GM18907 (cell line): ENCODE data around the gene SAMD13.

Experiments used
- ATAC-seq: cut with Tn5 transposase; IDR thresholded peaks from one replicate; pipeline ENCODE4 v1.9.1; 2021; ENCODE audit warnings: mild to moderate bottlenecking, moderate library complexity; ENCODE audit not compliant: unreplicated experiment

The SAMD13 gene

DNA sequence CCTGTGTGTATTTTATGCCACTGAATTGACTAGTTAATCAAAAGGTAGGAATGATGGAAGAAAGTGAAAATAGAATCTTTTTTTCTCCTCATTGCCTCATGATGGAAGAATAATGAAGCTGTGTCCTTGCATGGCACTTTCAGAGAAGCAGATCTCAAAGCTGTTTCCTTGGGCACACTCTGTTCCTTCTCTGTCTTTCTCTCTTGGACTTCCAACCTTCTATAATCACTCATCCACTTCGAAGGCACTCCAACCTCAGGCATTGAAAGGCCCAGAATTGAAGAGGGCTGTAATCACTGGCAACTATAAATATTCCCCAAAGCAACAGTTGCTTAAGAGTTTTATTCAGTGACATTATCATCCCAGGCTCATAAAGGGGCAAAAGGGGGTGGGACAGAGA, 65.7 kb downstream of the SAMD13 start:
- ATAC-seq = no peak

DNA sequence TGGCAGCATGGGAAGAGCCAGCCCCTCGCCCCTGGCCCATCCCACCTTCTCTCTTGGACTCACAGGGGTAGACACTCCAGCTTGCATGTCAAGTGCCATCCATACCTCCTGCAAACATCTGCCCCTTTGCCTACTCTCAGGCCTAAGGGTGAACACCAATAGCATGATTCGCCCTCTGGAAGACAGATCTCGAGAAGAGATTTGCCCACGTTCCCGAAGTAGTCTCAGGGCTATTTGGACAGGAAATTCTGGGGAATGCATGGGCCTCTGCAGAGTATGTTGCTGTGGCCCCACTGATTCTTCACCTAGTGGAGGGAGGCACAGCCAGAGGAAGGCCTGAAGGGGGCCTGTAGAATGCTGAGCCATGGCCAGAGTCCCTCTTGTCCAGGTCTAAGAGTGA, 66.9 kb downstream of the SAMD13 start:
- ATAC-seq = no peak

DNA sequence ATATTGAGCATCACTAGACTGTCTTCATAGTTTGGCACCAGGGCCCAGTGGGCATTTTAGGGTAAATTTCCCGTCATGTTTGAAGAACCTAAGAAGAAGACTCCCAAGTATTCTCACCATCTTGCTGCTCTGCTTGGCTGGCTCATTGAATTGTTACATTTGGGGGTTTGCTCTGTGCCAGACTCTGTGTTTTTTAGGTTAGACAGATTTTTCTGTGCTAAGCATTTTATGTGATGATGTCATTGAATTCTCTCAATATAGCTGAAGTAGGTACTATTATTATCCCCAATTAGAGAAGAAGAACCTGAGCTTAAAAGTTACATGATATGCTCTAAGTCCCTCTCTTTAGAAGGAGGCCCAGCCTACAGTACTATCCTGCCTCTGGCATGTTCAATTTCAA, 68.8 kb downstream of the SAMD13 start:
- ATAC-seq = no peak

DNA sequence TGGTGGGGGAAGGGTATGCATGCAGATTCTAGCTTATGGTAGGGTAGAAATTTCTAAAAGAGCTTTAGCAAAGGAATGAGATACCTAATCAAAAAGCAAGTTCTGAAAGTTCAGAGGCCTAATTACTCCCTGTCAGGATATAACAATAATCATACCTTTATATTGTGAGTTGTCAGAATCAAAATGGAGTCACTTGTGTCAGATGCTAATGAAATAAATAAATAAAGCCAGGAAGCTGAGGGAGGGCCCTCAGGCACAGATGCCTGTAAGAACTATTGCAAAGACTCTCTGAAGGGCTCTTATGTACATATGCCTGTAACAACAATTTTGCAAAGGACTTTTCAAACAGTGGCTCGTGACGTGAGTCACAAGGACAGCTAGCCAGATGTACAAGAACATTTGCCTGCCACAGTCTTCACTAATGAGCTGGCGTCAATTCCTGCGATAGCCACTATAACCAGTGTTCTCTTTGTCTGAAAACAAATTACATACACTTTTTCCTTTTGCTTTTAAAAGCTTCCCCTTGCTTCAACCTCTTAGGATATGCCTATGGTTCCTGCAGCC, 69.4 kb downstream of the SAMD13 start:
- ATAC-seq = no peak

DNA sequence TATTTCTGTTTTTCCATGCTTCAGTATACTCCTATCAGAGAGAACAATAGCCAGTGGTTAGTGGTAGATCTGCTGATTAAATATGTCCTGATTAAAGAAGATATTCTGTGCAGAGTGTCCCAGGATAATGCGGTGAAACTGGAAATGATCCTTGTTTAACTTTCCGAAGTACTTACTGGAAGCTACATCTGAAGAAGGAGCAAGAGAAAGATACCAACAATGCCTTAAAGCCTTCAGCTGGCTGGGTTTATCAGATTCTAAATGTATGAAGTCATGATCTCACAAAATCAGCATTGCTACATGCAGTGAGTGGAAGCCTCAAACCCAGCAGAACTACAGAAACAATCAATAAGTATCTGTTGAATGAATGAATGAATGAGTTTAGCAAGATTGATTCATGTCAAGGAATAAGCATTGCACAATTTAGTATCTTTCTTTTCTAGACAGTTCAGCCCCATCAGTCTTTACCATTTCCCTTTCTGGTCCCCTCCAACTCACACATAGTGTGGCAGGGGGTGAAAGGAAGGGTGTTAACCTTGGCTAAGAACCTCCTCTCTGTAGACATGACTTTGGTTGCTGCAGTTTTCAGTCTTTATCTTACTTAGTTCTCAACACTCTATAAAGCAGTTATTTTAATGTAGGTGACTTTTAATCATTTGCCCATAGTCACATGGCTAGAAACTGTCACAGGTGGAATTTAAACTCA, 72.1 kb downstream of the SAMD13 start:
- ATAC-seq = no peak

DNA sequence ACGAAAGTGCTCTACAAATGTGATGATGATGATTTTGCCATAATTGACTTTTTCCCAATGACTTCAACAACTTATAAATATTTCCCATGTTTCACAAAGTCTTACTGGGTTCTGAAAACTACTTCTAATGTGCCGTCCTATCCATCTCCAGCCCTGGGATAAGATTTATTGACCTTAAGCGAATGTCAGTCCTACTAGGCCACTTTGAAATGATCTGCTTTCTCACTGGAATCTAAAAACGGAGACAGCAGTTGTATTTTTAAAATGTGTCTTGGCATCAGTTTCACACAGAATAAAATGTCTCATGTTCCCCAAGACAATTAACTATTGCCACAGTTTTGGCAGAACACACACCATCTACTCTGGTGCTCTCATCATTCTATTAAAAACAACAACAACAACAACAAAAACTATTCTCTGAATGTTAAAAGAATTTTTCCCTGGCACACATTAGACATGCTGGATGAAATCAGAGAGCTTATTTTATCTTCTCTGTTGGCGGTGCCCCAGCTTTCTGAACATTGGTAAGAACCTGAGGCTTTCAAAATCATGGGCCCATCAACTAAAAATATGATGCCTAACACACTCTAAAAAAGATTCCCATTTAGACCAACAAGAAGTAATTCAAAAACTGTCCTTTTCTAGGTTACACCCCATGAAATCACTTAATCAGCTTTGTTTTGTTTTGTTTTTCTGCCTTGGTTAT, 73.6 kb downstream of the SAMD13 start:
- no peak for ATAC-seq

DNA sequence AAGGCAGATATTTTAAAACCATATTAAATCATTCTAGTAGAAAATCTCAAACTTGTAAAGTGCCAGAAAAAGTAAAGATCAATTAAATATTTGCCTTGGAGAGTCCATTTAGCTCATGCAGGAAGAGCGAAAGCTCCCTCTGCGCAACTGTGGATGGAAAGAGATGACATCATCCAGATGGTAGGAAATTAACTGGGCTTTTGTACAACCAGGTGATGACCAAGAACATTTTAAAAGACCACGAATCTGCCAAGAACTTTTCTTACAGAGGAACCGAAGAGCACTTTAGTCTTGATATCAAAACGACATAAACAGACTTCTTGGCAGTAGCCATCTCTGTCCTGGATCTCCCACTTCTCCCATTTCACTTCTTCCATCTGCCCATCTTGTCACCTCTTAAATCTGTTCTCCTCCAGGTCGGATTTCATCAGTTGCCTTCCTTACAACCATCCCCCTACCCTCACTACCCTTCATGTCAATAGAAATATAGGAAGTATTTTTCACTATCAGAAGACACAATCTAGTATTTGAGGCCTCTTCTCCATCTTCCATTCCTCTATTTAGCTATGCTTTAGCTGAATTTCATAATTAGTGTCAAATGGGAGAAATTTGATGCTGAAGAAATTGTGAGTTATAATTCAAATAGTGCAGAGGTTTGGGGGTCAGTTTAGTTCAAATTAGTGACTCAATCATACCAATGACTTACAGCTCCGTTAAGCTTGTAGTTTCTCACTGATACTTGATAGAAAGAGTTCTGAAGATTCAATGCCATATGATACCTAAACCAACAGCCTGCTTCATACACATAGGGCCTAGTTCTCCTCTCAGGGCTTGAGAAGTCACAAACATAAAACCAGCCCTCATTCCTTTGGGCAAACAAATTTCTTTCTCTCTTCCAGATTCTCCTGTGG, 74.7 kb downstream of the SAMD13 start:
- ATAC-seq = no peak

DNA sequence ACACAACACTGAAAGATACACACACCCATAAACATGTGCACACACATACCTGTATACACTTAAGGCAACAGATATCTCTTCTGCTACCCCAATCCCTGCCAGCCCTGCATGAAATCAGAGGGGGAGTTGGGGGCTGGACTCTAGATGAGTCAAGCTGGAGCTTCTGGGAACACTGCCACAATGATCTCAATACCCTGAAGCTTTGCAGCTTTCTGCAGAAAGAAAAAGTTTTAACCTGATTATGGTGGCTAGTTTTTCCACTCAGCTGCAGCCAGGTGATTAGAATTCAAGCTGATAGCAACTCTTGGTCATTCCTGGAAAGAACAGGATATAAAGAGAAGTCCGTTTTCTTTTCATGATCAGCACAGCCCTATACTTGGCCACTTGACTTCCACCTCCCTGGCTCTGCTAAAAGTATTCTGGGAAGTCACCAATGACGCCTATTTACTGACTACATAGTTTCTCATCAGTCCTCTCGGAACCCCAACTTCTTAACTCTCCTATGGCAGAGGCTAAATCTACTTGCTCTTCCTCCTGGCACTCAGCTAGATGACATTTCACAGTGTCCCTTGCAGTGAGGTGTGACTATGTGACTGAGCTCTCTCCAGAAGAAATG, 76.1 kb downstream of the SAMD13 start:
- ATAC-seq = no peak

DNA sequence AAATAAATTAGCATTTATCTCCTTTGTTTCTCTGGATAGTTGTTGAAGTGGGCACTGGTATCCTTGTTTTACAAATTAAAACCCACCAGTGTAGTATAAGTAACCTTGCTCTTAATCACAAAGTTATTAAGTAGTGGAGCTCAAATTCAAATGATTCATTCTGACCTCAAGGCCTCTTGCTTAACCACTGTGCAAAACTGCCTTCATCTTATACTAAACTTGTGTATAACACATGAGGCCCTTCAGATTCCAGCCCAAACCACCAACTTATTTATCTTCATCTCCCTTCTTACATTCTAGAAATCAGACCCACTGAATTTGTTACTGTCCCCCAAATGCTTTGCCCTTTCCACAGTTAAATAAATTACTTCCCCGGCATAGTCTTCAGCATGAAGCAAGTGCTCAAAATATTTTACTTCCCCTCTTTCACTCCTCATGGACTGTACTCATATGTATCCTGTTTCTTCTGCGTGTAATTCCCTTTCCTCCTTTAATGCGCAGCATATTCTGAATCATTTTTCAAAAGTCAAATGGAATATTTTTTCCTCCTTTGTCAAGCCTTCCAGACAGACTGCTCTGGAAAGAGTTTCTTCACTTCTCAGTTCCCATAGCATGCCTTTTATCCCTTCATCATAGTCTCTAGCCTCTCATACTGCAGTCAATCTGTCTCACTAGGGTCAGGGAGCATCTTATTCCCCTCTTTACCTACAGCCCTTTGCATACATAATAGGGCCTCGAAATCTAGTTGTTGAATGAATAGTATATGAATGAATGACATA, 77.8 kb downstream of the SAMD13 start:
- no peak for ATAC-seq

DNA sequence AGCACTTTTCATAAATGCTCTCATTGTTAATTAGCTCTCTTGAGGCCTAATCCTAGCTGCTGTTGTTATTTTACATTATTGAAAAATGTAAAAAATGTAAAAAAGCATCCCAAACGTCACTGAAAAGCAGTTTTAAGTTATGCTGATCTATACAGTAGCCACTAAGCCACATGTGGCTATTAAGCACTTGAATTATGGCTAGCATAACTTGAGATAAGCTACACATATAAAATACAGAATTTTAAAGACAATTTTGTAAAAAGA, 78.3 kb downstream of the SAMD13 start:
- no peak for ATAC-seq

DNA sequence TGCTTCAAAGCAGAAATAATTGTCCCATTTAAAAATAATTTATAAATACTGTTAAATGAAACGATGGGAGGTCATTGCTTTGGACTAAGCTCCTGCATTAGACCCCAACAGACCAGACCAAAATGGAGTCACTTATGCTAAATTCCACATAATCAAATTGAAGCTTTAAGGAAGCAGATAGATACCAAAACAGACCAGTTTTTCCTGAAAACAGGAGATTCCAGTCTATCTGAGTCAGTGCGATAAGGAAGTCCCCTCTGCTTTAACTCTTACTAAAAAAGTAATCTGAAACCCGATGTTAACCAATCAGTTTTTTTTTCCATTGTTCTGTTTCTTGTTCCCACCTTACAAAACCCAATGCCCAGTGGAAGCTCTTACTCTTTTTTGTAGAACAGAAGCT, 80.6 kb downstream of the SAMD13 start:
- ATAC-seq = no peak

DNA sequence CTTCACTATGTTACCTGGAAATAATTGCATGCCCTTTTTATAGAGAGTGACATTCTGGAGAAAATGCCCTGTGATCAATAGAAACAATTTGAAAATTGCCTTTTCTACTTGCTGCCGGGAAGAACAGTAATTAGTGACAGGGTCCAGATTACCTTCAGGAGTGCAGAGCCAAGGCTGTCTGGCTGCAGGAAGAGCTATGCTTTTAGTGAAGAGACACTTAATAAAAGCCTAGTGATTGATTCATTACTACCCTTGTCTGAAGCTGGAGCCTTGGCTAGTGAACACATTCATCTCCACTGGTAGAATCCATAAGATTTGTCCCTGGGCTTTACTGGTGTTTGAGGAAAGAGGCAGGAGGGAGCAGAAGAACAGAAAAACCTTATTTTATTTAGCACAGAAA, 83.8 kb downstream of the SAMD13 start:
- no peak for ATAC-seq

DNA sequence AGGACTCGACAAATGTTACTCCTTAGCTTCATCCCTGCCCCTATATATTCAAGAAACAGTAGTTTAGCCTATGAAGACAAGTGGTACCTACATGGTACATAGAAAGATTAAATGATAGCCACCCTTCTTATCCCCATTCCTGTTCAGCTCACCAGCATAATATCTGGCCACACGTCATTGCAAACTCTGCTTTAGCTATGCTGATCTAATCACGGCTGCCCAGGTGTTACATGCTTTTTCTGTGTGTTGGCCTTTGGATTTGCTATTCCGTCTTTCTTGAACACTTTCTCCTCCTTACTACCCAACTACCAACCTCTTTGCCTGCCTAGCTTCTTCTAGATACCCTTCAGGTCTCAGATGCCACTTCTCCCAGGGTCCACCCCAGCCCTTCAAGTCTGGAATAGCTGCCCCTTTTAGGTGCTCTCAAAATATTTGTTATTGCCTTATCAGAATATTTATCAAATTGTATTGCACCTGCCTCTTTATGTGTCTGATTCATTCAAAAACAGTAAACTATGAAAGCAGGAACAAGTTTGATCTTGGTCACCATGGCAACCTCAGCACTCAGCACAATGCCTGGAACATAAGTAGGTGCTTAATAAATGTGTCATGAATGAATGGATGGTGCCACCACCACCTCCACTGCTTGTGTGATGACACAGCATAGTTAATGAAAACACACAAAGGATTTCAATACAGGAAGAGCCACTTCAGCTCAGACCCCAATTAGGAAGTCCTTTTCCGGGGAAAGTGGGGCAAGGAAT, 85.4 kb downstream of the SAMD13 start:
- no peak for ATAC-seq

DNA sequence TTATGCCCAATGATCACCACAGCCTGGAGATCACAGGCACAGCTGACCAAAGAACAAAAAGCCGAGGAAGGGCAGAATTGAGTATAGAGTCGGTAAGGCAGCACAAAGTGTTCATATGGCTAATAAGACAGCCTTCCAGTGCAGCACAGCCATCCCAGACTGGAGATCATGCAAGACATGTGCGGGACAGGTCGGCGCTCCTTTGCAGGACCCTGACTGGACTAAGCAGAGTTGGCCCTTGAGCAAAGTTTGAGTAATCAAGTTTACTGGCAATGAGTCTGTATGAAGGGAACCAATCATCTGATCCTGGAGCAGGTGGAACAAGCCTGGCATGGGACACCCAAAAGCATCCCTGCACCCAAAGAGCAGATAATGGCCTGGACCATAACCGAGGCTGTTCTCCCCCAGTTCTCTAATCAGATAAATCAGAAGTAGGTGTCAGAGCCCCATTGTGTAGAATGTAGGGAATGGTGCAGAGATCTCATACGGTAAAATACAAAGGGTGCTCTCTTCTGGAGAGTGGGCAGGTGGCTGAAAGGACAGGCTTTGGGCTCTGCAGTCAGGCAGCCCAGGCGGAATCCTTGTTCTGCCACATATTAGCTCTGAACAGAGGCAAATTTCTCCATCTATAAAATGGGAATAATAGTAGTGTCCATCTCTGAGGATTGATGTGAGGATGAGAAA, 86.1 kb downstream of the SAMD13 start:
- ATAC-seq = no peak

DNA sequence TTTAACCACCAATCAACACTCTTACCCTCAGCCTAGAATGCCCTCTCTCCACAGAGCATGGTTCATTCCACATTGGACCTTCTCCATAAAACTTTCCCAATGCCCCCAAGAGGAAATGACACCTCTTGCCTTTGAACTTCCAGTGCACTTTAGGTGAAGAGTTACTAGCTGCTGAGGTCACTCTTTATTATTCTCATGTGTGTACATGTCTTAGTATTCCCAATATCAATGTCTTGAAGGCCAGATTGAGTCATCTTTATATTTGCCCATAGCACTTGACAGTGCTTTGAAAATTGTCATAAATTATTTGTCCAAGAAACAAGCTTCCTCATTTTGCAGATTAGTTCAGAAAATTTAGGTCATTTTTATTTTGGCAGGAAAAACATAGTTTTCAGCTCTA, 88.7 kb downstream of the SAMD13 start:
- no peak for ATAC-seq

DNA sequence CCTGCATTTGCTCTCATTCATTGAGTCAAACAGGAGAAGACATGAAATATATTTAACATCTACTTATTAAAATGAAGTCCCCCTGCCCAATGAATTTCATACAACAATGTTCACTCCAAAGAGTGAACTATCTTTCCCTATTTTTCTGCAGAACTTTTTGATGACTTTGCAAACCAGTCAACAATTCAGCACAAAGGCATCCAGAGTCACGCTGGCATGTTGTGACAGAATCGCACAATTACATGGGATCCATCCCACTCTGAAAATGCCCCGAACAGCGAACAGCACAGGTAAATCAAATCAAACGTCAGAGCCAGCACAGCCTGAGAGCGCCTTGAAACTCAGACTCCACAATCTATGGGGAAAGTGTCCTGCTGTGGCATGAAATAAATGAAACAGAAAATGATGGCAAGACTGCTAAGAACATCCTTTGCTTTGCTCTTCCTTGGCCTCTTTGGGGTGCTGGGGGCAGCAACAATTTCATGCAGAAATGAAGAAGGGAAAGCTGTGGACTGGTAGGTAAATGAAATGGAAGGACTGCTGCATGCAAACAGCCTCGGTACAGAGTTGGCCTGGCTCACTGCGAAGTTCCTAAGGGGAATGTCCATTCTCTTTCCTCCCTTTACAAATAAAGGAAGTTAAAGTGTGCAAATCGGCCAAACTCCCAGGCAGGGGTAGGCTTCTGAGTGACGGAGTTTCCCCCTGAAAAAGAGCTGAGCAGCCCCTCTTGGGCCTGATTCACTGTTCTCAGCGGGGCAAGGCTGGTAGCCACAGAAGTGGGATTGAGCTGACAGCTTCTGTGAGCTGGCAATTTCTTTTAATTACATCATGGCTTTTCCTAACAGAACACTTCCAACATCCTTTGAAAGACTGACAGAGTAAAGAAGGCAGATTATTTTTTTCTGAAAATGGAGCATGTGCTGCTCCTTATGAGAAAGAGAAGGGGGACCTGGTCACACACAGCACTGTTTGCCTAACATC, 97.0 kb downstream of the SAMD13 start, which contains the start of gene DNASE2B:
Gene DNASE2B, plus strand, starts transcription at position 310 of the 981 bp plus-strand sequence. Its CDS starts 81 bp downstream, at position 391.
- ATAC-seq = no peak
